CD4-positive, alpha-beta T cell (primary cell): Measurements from ENCODE around the gene KDM2B. TPM values are rescaled to one million over a fixed set of nuclear protein-coding genes. Genes with fewer than 3 reads are reported as not detected.

Experiments
- ATAC-seq: fragments of 200-7000 bp; cut with Tn5 transposase; one replicate; pipeline ENCODE4 v1.10.0; 2022; ENCODE audit warnings: mild to moderate bottlenecking; ENCODE audit not compliant: poor library complexity
- CTCF ChIA-PET: fragments of 350-600 bp; sonication (Branson Sonifier 250); formaldehyde crosslinking; loops from one replicate; lab custom pipeline; 2021; ENCODE audit warnings: antibody characterized with exemption, inconsistent platforms; lab: Charles Lee
- POLR2A ChIA-PET: fragments of 350-600 bp; sonication (Branson Sonifier 250); formaldehyde crosslinking; loops from one replicate; lab custom pipeline; 2021; ENCODE audit warnings: antibody characterized with exemption, inconsistent platforms; lab: Charles Lee
- DNase-seq, 14 experiments: peaks; one replicate each; pipeline ENCODE4 v3.0.0-alpha.2; 2013 to 2020; ENCODE audit warnings: mixed read lengths in 2 of 14
- H3K27ac ChIP-seq, 2 donors: one replicate each; pipeline versions ENCODE4 v1.5.1 to v1.7.0; 2013; ENCODE audit warnings: low read length in 2 of 2, low read depth in 1 of 2, mild to moderate bottlenecking in 1 of 2
- H3K27me3 ChIP-seq, 2 experiments: 1 replicate in 1 of 2; 2 replicates in 1 of 2; pipeline versions ENCODE4 v1.6.1 to v1.7.0; 2013; ENCODE audit warnings: low read length in 2 of 2, control low read depth in 1 of 2, mild to moderate bottlenecking in 1 of 2, moderate library complexity in 1 of 2; ENCODE audit not compliant: insufficient read depth in 2 of 2, control insufficient read depth in 1 of 2
- H3K36me3 ChIP-seq: one replicate; pipeline ENCODE4 v1.6.1; 2013; ENCODE audit warnings: low read length, control low read depth; ENCODE audit not compliant: insufficient read depth
- H3K4me1 ChIP-seq: one replicate; pipeline ENCODE4 v1.6.1; 2013; ENCODE audit warnings: low read length, control low read depth; ENCODE audit not compliant: insufficient read depth
- H3K4me3 ChIP-seq: one replicate; pipeline ENCODE4 v1.5.1; 2013; ENCODE audit warnings: mild to moderate bottlenecking, low read length, moderate library complexity
- H3K9me3 ChIP-seq, 2 experiments: 1 replicate in 1 of 2; 2 replicates in 1 of 2; pipeline versions ENCODE4 v1.6.1 to v1.7.0; 2013; ENCODE audit warnings: low read length in 2 of 2, mild to moderate bottlenecking in 2 of 2, control low read depth in 1 of 2, moderate library complexity in 1 of 2; ENCODE audit not compliant: control insufficient read depth in 1 of 2, insufficient read depth in 1 of 2
- H3K27ac Mint-ChIP-seq: one replicate; pipeline ENCODE4 v1.8.0; 2020; ENCODE audit warnings: mixed read lengths
- H3K27me3 Mint-ChIP-seq: one replicate; pipeline ENCODE4 v1.8.0; 2021; ENCODE audit warnings: mixed read lengths
- H3K36me3 Mint-ChIP-seq: one replicate; pipeline ENCODE4 v1.8.0; 2021; ENCODE audit warnings: low read depth, mixed read lengths
- H3K4me1 Mint-ChIP-seq: one replicate; pipeline ENCODE4 v1.8.0; 2021; ENCODE audit warnings: low read depth, mixed read lengths
- H3K4me3 Mint-ChIP-seq: one replicate; pipeline ENCODE4 v1.8.0; 2020; ENCODE audit warnings: mild to moderate bottlenecking, mixed read lengths
- H3K9me3 Mint-ChIP-seq: one replicate; pipeline ENCODE4 v1.8.0; 2020; ENCODE audit warnings: mixed read lengths
- intact Hi-C, 2 experiments: fragments of 100-400 bp; cut with DNase I in 1 of 2; cut with micrococcal nuclease in 1 of 2; formaldehyde crosslinking; loops; one replicate each; pipeline versions ENCODE4 v1.15.1 to v1.9.0; 2023 to 2025; cut with DNase I, micrococcal nuclease
- total RNA-seq, 174 experiments: library from RNA in 2 of 174; stranded (reverse) in 2 of 174; gene quantifications; one replicate each; pipeline ENCODE4 v1.2.3 and lab custom pipeline; 2021 to 2026
- TF ChIP-seq, protein P1 (sequence below): fragments of 200-600 bp; IDR thresholded peaks from one replicate; pipeline ENCODE4 v1.8.0; 2022; ENCODE audit warnings: antibody characterized with exemption, mild to moderate bottlenecking

Gene KDM2B
- total RNA-seq, 2 experiments from 2014 or later = 60.4 to 62.6 TPM

GRCh38 chr12:121558956-121559355 lies 21.9 kb downstream of the KDM2B start:
- Histone ChIP-seq H3K9me3 (no peaks in the 10 kb centered on the region), H3K27me3 (no peaks in the 10 kb centered on the region), H3K27ac (no peak overlapping the region), H3K4me1 (peaks cover 9% of the 10 kb centered on the region), H3K4me3 (no peak overlapping the region), H3K36me3 (peaks cover 13% of the 10 kb centered on the region)
- H3K27ac Mint-ChIP-seq = no peak overlapping the region
- no peaks in the 10 kb centered on the region for H3K27me3 Mint-ChIP-seq
- peaks cover 14% of the 10 kb centered on the region for H3K36me3 Mint-ChIP-seq
- ATAC-seq (no peak), DNase-seq (no peak)
- no peak overlapping the region for H3K4me3 Mint-ChIP-seq
- ChIA-PET POLR2A (interaction anchor here (1.4 to 1.5 kb wide), 2 partner anchors 20 to 22 kb away, joined by 3 to 5 read pairs; partner anchors contain the start of gene KDM2B), CTCF (interaction anchor here (0.7 kb wide), 1 partner anchor 68 kb away, joined by 3 read pairs; no protein-coding TSS in a partner anchor)
- H3K4me1 Mint-ChIP-seq = no peaks in the 10 kb centered on the region
- intact Hi-C loops = no loop called here
- TF ChIP-seq, protein P1, sequence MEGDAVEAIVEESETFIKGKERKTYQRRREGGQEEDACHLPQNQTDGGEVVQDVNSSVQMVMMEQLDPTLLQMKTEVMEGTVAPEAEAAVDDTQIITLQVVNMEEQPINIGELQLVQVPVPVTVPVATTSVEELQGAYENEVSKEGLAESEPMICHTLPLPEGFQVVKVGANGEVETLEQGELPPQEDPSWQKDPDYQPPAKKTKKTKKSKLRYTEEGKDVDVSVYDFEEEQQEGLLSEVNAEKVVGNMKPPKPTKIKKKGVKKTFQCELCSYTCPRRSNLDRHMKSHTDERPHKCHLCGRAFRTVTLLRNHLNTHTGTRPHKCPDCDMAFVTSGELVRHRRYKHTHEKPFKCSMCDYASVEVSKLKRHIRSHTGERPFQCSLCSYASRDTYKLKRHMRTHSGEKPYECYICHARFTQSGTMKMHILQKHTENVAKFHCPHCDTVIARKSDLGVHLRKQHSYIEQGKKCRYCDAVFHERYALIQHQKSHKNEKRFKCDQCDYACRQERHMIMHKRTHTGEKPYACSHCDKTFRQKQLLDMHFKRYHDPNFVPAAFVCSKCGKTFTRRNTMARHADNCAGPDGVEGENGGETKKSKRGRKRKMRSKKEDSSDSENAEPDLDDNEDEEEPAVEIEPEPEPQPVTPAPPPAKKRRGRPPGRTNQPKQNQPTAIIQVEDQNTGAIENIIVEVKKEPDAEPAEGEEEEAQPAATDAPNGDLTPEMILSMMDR = no peak
- no peaks in the 10 kb centered on the region for H3K9me3 Mint-ChIP-seq

DNA sequence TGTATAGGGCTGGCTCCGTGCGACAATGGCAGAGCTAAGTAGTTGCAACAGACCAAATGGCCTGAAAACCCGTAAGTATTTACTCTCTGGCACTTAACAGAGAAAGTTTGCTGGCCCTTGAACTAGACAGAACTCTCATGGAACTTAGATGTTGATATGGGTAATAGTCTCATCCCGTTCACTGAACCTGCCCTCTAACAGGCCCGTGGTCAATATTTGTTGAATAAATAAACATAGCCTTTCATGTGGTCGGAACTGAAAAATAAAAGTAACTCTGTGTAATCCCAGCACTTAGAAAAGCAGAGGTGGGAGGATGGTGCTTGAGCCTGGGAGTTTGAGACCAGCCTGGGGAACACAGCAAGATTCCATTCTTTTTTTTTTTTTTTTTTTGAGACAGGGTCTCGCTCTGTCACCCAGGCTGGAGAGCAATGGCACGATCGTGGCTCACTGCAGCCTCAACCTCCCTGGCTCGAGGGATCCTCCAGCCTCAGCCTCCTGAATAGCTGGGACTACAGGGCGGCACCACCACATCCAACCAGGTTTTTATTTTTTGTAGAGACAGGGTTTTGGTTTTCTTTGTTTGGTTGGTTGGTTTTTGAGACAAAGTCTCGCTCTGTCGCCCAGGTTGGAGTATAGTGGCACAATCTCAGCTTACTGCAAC lies 29.7 kb downstream of the KDM2B start:
- Mint-ChIP-seq H3K27me3 (no peaks in the 10 kb centered on the region), H3K9me3 (no peaks in the 10 kb centered on the region), H3K4me3 (no peak overlapping the region), H3K4me1 (no peaks in the 10 kb centered on the region), H3K36me3 (peaks cover 13% of the 10 kb centered on the region), H3K27ac (no peak overlapping the region)
- ChIA-PET CTCF (interaction anchor here (0.7 to 5.3 kb wide), 3 partner anchors 111 to 161 kb away, joined by 4 to 76 read pairs (median 6); partner anchors contain the start of genes MORN3 and TMEM120B), POLR2A (interaction anchor here (0.8 to 2.9 kb wide), 2 partner anchors 39 to 75 kb away, joined by 4 to 43 read pairs; partner anchors contain the start of gene ORAI1)
- DNase-seq (no peak), ATAC-seq (no peak)
- Histone ChIP-seq H3K4me3 (no peak overlapping the region), H3K36me3 (peaks cover 38% of the 10 kb centered on the region), H3K4me1 (peaks cover 5% of the 10 kb centered on the region), H3K27ac (no peak overlapping the region), H3K27me3 (no peaks in the 10 kb centered on the region), H3K9me3 (no peaks in the 10 kb centered on the region)
- intact Hi-C loops = loop anchor here in 1 of 2 experiments (5.0 kb wide), 2 partner anchors 41 to 221 kb away; no protein-coding TSS in a partner anchor
- TF ChIP-seq, protein P1 = no peak

DNA sequence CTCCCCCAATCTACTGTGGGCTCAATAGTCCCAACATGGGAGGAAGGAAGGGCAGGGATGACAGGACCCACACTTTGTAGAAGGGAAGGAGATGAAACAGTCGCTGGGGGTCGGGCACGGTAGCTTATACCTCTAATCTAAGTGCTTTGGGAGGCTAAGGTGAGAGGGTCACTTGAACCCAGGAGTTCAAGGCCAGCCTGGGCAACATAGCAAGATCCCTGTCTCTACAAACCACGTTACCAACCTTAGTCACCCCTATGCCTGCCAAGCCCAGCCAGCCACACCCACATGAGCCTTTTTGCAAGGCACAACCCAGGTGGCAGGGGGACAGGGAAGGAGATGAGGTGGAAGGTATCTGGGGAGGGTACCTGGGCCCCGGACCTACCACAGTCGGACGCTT lies 31.7 kb downstream of the KDM2B start:
- ChIA-PET POLR2A (no interaction called here), CTCF (interaction anchor here (5.3 kb wide), 1 partner anchor 121 kb away, joined by 76 read pairs; the partner anchor contains the start of gene MORN3)
- intact Hi-C loops = no loop called here
- ATAC-seq = no peak
- Mint-ChIP-seq H3K4me3 (no peak overlapping the region), H3K4me1 (no peaks in the 10 kb centered on the region), H3K27me3 (no peaks in the 10 kb centered on the region), H3K27ac (no peak overlapping the region), H3K36me3 (peaks cover 29% of the 10 kb centered on the region), H3K9me3 (no peaks in the 10 kb centered on the region)
- DNase-seq = no peak
- H3K27ac ChIP-seq = no peak overlapping the region
- H3K4me1 ChIP-seq = peaks cover 5% of the 10 kb centered on the region
- no peaks in the 10 kb centered on the region for H3K9me3 ChIP-seq
- TF ChIP-seq, protein P1 = no peak
- no peaks in the 10 kb centered on the region for H3K27me3 ChIP-seq
- peaks cover 46% of the 10 kb centered on the region for H3K36me3 ChIP-seq
- no peak overlapping the region for H3K4me3 ChIP-seq
